GM12872 (cell line): Measurements from ENCODE around the gene LRIT2.

Source experiments
- TF ChIP-seq, protein P1 (sequence below): IDR thresholded peaks from 3 replicates; pipeline ENCODE4 v1.5.1; 2011; ENCODE audit warnings: low read depth, mild to moderate bottlenecking, low read length, moderate library complexity; ENCODE audit not compliant: insufficient read depth

The LRIT2 gene

GRCh38 chr10:84191106-84191505 lies 34.2 kb downstream of the LRIT2 start:
- TF ChIP-seq, protein P1, sequence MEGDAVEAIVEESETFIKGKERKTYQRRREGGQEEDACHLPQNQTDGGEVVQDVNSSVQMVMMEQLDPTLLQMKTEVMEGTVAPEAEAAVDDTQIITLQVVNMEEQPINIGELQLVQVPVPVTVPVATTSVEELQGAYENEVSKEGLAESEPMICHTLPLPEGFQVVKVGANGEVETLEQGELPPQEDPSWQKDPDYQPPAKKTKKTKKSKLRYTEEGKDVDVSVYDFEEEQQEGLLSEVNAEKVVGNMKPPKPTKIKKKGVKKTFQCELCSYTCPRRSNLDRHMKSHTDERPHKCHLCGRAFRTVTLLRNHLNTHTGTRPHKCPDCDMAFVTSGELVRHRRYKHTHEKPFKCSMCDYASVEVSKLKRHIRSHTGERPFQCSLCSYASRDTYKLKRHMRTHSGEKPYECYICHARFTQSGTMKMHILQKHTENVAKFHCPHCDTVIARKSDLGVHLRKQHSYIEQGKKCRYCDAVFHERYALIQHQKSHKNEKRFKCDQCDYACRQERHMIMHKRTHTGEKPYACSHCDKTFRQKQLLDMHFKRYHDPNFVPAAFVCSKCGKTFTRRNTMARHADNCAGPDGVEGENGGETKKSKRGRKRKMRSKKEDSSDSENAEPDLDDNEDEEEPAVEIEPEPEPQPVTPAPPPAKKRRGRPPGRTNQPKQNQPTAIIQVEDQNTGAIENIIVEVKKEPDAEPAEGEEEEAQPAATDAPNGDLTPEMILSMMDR = no peak

GRCh38 chr10:84190621-84191020 lies 34.7 kb downstream of the LRIT2 start:
- TF ChIP-seq, protein P1 = no peak

- TF ChIP-seq, protein P1 = no peak
Observed at GRCh38 chr10:84188815-84189214, 36.5 kb downstream of the LRIT2 start.

DNA sequence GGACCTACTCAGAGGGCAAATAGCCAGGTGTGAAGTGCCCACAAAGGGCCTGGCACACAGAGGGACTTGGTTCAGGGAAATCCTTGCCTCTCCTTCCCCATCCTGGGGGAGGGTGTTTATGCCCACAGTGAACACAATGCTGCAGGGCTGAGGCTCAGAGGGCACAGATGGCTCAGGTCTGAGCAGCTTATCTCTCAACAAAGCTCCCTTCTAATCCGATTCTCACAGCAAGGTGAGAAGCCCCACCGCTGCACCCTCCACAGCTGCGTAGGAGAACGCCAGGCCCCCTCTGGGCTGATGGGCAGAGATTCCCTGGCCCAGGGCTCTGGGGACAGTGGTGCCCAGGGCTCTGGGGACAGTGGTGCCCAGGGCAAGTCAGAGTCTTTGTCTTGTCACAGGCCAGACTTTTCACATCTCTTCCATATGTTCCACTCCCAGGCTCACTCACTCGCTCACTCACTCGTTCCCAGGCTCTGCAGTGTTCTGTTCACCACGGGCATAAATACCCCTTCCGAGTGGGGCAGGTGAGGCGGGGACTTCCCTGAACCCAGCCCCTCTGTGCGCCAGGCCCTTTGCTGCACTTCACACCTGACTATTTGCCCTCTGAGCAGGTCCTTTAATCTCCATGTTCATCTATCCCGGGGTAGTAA lies 39.7 kb downstream of the LRIT2 start:
- TF ChIP-seq, protein P1 = no peak

DNA sequence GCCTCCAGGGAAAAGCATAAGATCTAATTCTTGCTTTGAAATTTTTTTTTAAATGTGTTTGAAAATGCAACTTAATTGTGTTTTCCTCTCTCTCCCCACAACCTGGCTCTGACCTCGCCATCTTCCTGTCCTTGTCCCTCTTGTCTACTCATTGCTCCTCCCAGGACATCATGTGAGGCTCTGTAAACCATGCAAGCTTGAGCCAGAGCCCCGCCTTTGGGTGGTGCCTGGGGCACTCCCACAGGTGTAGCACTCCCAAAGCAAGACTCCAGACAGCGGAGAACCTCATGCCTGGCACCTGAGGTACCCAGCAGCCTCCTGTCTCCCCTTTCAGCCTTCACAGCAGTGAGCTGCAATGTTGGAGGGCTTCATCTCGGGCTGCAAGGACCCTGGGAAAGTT lies 40.8 kb downstream of the LRIT2 start:
- TF ChIP-seq, protein P1 = no peak

GRCh38 chr10:84181631-84182030 lies 43.7 kb downstream of the LRIT2 start:
- TF ChIP-seq, protein P1 = no peak

GRCh38 chr10:84179059-84179710 lies 46.2 kb downstream of the LRIT2 start:
- TF ChIP-seq, protein P1 = no peak
